NB4 (cell line): ENCODE results near the gene PKNOX2.

ENCODE experiments used
- DNase-seq: peaks from one replicate; pipeline ENCODE4 v3.0.0; 2010; ENCODE audit warnings: low read depth
- H3K4me3 ChIP-seq: one replicate; pipeline ENCODE4 v1.5.1; 2011; ENCODE audit warnings: mild to moderate bottlenecking, low read depth, low read length, moderate library complexity
- MYC ChIP-seq: IDR thresholded peaks from 2 replicates; pipeline ENCODE4 v1.6.1; 2011; ENCODE audit warnings: low read depth, low read length
- POLR2A ChIP-seq: IDR thresholded peaks from 2 replicates; pipeline ENCODE4 v1.6.1; 2011; ENCODE audit warnings: mild to moderate bottlenecking; ENCODE audit not compliant: insufficient read length; ENCODE audit errors: extremely low read depth
- TF ChIP-seq, protein P1 (sequence below): IDR thresholded peaks from 2 replicates; pipeline ENCODE4 v1.6.1; 2011; ENCODE audit warnings: low read depth, low read length
- TF ChIP-seq, protein P2 (sequence below): IDR thresholded peaks from one replicate; pipeline ENCODE4 v1.5.1; 2012; ENCODE audit warnings: low read depth, low read length

PKNOX2 gene

DNA sequence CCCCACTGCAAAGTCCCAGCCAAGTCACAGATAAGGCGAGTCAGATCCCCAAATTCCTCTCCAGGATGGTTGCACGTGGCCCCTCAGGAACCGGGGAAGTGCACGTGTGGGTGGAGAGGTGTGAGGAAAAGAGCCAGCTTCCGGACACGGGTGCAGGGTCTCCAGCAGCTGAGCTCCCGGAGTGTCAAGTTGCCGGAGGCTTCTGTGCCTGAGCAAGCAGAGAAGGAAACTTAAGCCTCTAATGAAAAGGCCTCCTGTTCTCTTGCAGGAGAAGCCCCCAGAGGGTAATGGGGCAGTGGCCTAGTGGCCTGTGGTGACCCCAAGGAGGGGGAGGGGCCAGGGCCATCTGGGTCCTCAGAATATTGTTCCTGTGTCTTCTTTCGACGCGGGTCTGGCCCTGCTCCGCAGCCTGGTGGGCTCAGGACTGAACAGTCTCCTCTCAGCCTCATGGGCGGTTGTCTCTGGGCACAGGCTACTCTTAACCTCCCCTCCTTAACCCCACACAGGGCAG, 183.6 kb downstream of the PKNOX2 start:
- H3K4me3 ChIP-seq = no peak overlapping the region
- TF ChIP-seq POLR2A (no peak), MYC (no peak)
- TF ChIP-seq, protein P1, sequence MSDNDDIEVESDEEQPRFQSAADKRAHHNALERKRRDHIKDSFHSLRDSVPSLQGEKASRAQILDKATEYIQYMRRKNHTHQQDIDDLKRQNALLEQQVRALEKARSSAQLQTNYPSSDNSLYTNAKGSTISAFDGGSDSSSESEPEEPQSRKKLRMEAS = no peak
- TF ChIP-seq, protein P2, sequence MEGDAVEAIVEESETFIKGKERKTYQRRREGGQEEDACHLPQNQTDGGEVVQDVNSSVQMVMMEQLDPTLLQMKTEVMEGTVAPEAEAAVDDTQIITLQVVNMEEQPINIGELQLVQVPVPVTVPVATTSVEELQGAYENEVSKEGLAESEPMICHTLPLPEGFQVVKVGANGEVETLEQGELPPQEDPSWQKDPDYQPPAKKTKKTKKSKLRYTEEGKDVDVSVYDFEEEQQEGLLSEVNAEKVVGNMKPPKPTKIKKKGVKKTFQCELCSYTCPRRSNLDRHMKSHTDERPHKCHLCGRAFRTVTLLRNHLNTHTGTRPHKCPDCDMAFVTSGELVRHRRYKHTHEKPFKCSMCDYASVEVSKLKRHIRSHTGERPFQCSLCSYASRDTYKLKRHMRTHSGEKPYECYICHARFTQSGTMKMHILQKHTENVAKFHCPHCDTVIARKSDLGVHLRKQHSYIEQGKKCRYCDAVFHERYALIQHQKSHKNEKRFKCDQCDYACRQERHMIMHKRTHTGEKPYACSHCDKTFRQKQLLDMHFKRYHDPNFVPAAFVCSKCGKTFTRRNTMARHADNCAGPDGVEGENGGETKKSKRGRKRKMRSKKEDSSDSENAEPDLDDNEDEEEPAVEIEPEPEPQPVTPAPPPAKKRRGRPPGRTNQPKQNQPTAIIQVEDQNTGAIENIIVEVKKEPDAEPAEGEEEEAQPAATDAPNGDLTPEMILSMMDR = no peak
- DNase-seq = no peak

DNA sequence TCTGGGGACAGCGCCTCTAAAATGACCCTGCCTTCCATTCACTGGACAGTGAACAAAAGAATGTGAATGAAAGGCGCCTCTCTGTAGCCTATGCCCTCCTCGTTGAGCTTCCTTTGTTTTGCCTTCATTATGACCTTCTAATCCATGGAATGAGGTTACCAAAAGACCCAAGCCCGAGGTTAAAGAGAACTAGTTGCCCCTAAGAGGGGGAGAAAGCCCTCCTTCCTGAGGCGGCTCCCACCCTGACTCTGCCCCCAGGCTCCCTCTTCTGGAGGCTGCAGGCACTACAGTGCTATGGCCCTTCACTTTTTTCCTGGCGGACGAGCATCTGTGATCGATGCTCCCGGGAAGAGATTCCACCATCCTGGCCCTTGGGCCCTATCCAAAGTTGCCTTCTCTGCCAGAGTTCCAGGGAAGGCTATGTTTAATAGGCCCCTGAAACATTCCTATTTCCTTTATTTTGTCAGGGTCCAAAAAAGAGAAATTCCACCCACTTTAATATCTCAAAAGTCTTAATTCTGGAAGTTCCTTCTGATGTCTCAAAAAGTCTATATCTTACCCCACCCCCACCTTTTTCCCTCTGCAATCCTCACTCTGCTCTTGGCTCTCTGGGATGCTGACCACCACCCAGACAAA, 184.2 kb downstream of the PKNOX2 start:
- H3K4me3 ChIP-seq = no peak overlapping the region
- peak; percentile 31 for DNase-seq
- TF ChIP-seq MYC = no peak
- TF ChIP-seq, protein P2 = peak; percentile 96

DNA sequence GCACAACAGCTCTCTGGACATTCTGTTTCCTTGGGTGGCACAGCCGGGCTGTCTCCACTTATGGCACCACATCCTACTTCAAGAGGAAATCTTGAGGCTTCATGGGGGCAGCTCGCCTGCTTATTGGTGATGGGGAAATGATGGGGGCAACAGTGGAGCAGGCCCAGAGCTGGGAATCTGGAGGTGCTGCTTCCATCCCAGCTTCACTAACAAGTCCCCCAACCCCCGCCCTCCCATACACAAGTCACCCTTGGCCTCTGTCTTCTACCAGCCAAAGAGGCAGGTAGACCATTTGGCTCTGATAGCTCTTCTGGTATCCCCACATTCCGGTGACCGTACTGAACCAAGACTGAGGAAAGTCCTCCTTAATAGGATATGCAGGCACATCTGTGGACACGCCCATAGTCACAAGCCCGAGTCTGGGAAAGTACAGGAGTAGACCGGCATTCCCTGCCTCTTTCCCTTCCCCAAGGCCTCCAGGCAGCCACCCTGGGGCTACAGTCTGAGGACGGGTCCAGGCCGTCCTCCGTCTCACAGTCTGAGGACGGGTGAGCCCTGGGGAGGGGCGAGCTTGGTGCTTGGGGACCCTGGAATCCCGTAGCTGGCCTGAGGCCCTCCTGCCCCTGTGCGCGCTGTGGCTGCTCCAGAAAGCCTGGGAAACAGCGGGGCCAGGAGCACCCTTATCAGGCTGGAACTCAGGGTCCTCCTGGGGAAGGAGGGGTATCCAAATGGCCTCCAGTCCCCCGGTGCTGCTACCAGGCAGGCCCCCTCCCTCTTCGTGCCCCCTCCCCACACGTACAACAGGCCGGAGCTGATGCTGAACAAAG, 185.9 kb downstream of the PKNOX2 start:
- TF ChIP-seq POLR2A (no peak), MYC (no peak)
- TF ChIP-seq, protein P1 = no peak
- TF ChIP-seq, protein P2 = no peak
- no peak overlapping the region for H3K4me3 ChIP-seq

DNA sequence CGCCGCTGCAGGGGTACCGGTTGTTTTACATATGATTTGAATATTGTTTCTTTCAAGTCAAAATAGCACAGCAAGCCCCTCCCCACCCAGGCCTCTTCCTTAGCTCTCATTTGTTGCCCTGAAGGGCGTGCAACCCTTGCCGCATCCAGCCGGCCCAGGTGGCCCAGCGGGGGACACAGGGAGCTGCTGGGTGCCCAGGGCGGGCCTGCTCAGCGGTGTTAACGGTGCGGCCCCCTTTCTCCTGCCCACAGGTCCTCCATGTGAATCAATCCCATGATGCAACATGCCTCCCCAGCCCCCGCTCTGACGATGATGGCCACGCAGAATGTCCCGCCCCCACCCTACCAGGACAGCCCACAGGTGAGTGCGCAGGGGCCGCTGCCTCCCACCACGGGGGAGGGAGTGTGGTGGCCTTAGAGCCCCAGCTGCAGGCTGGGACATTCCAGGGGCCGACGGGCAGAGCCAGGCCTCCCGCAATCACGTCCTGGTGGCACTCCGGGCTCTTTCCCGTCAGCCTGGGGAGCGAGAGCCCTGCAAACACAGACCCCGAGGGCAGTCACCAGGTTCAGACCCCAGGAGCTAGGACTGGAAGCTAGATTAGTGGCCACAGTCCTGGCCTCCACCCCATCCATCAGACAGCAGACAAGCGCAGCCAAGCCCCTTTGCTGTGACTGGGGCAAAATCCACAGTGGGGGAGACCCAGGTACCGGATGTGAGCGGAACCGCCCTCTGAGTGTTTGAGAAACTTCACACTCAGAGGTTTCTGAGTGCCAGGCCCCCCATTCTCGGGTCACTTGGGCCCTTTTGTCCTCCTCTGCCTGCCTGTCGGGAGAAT, 186.7 kb downstream of the PKNOX2 start:
- H3K4me3 ChIP-seq = no peak overlapping the region
- no peak for DNase-seq
- TF ChIP-seq MYC = no peak
- TF ChIP-seq, protein P1 = no peak
- no peak for TF ChIP-seq POLR2A
- TF ChIP-seq, protein P2 = no peak

More for the DNA sequence above, 185.9 kb downstream of the PKNOX2 start:
- DNase-seq = no peak

DNA sequence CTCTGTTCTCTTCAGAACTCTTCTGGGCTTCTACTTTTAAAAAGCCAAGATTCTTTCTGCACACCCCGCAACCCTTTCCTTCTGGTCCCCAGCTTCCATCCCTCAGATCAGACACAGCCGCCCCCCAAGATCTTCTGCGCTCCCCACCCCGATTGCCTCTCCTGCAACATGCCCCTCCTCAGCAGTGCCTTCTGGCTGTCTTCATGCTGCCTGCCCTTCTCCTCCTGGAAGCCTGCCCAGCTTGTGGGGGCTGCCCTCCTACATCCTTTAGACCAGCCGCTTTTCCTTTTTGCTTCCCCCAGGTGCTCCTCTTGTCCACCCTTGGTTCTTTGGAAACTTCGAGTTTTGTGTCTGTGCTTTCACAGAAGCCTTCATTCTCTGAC, 187.3 kb downstream of the PKNOX2 start:
- no peak for DNase-seq
- H3K4me3 ChIP-seq = no peak overlapping the region
- TF ChIP-seq POLR2A (no peak), MYC (no peak)
- TF ChIP-seq, protein P2 = no peak
- TF ChIP-seq, protein P1 = no peak
